ENCODE results near the gene MAEL.

GRCh38 chr1:166953491-166953890, 35.6 kb upstream of the MAEL start:
- no peak for TF ChIP-seq CTCF (IDR thresholded peaks at IDR 0.05; ENCODE audit: low read depth, low read length, poor library complexity, severe bottlenecking)
- no peak for TF ChIP-seq EZH2phosphoT487 (IDR thresholded peaks at IDR 0.05; ENCODE audit: borderline replicate concordance, low read length)
